Prostate gland (tissue), 2 donors: ENCODE data around the gene CNTNAP2. TPM values are rescaled to one million over a fixed set of nuclear protein-coding genes. Genes with fewer than 3 reads are reported as not detected.

Experiments
- DNase-seq: peaks from one replicate; pipeline ENCODE4 v3.0.0-alpha.2; 2019; ENCODE audit warnings: low spot score
- H3K27ac ChIP-seq, 2 donors: fragments of 200-600 bp; sonication (generic); 2 replicates each; pipeline ENCODE4 v1.5.1; 2017 to 2019
- H3K27me3 ChIP-seq: fragments of 200-600 bp; sonication (generic); replicated peaks from 2 replicates; pipeline ENCODE4 v1.5.1; 2019; ENCODE audit not compliant: insufficient read depth
- H3K36me3 ChIP-seq, 2 donors: fragments of 200-600 bp; sonication (generic); 1 replicate in 1 of 2; 2 replicates in 1 of 2; pipeline versions ENCODE4 v1.5.1 to v1.8.1; 2017 to 2019
- H3K4me1 ChIP-seq: fragments of 200-600 bp; sonication (generic); replicated peaks from 2 replicates; pipeline ENCODE4 v1.5.1; 2019
- H3K4me3 ChIP-seq, 2 donors: fragments of 200-600 bp; sonication (generic); 2 replicates each; pipeline ENCODE4 v1.5.1; 2017 to 2019
- H3K9me3 ChIP-seq: fragments of 200-600 bp; sonication (generic); 2 replicates; pipeline ENCODE4 v1.5.1; 2017
- CTCF ChIP-seq, 4 experiments: fragments of 200-600 bp in 2 of 4; fragments of 450-650 bp in 2 of 4; sonication (generic) in 2 of 4; IDR thresholded peaks; 1 replicate in 3 of 4; 2 replicates in 1 of 4; pipeline ENCODE4 v1.5.1; 2016 to 2019; ENCODE audit warnings: antibody characterized with exemption in 4 of 4, mild to moderate bottlenecking in 2 of 4, moderate library complexity in 2 of 4
- POLR2A ChIP-seq: fragments of 450-650 bp; IDR thresholded peaks from one replicate; pipeline ENCODE4 v1.6.1; 2016; ENCODE audit warnings: antibody characterized with exemption, mild to moderate bottlenecking
- POLR2AphosphoS5 ChIP-seq: sonication (generic); formaldehyde crosslinking; IDR thresholded peaks from one replicate; pipeline ENCODE4 v1.6.1; 2017; ENCODE audit warnings: antibody characterized with exemption
- WGBS: methylation state at CpG from one replicate; pipeline ENCODE4 v1.1.5; 2018; 5-methylcytosine and 5-hydroxymethylcytosine counted together
- intact Hi-C: fragments of 100-400 bp; cut with DNase I; formaldehyde crosslinking; loops from one replicate; pipeline ENCODE4 v1.14.2; 2022
- total RNA-seq, 2 donors: library from RNA; depleted of rRNA; stranded (reverse); fragments of >200 nt; gene quantifications; one replicate each; pipeline ENCODE4 v1.1.0, GENCODE V29; 2016

Gene CNTNAP2
- total RNA-seq, 2 donors from 2014 or later: 10.6 to 43.7 TPM

GRCh38 chr7:147465223-147465622 lies 1348.6 kb downstream of the CNTNAP2 start:
- Histone ChIP-seq H3K9me3 (no peaks in the 10 kb centered on the region), H3K4me1 (no peaks in the 10 kb centered on the region), H3K27ac (no peak overlapping the region), H3K4me3 (no peak overlapping the region), H3K36me3 (no peaks in the 10 kb centered on the region), H3K27me3 (no peaks in the 10 kb centered on the region)
- no peak for DNase-seq
- TF ChIP-seq POLR2A: no peak
- TF ChIP-seq CTCF (IDR thresholded peaks at IDR 0.05): no peak
- TF ChIP-seq POLR2AphosphoS5: no peak
- intact Hi-C loops: no loop called here
- WGBS: 99% methylated on average over 2 of the region's 2 CpGs

- Histone ChIP-seq H3K36me3 (no peaks in the 10 kb centered on the region), H3K9me3 (no peaks in the 10 kb centered on the region), H3K27ac (no peak overlapping the region), H3K4me1 (no peaks in the 10 kb centered on the region), H3K4me3 (no peak overlapping the region), H3K27me3 (no peaks in the 10 kb centered on the region)
- no peak for TF ChIP-seq POLR2AphosphoS5
- TF ChIP-seq POLR2A: no peak
- no peak for TF ChIP-seq CTCF (IDR thresholded peaks at IDR 0.05)
- intact Hi-C loops: no loop called here
- DNase-seq: no peak
These were observed 1356.0 kb downstream of the CNTNAP2 start for GRCh38 chr7:147472556-147472955.

GRCh38 chr7:147474862-147475261 lies 1358.3 kb downstream of the CNTNAP2 start:
- H3K4me3 ChIP-seq: no peak overlapping the region
- H3K36me3 ChIP-seq: no peaks in the 10 kb centered on the region
- H3K9me3 ChIP-seq: no peaks in the 10 kb centered on the region
- no peak for DNase-seq
- intact Hi-C loops: no loop called here
- H3K27me3 ChIP-seq: no peaks in the 10 kb centered on the region
- H3K4me1 ChIP-seq: no peaks in the 10 kb centered on the region
- WGBS: 10% methylated on average over 4 of the region's 4 CpGs
- TF ChIP-seq POLR2AphosphoS5 (no peak), POLR2A (no peak), CTCF (IDR thresholded peaks at IDR 0.05) (no peak)
- H3K27ac ChIP-seq: no peak overlapping the region

- Histone ChIP-seq H3K4me3 (no peak overlapping the region), H3K27me3 (no peaks in the 10 kb centered on the region), H3K4me1 (no peaks in the 10 kb centered on the region), H3K36me3 (no peaks in the 10 kb centered on the region), H3K27ac (no peak overlapping the region), H3K9me3 (no peaks in the 10 kb centered on the region)
- no peak for TF ChIP-seq POLR2A
- TF ChIP-seq POLR2AphosphoS5: no peak
- no peak for TF ChIP-seq CTCF (IDR thresholded peaks at IDR 0.05)
- 49% methylated on average over 3 of the region's 3 CpGs for WGBS
- DNase-seq: no peak
- intact Hi-C loops: no loop called here
These were observed 1360.9 kb downstream of the CNTNAP2 start for GRCh38 chr7:147477526-147477925.

GRCh38 chr7:147478796-147479195 lies 1362.2 kb downstream of the CNTNAP2 start:
- no peak overlapping the region for H3K27ac ChIP-seq
- TF ChIP-seq CTCF (IDR thresholded peaks at IDR 0.05) (no peak), POLR2A (no peak), POLR2AphosphoS5 (no peak)
- WGBS: 37% methylated on average over 3 of the region's 3 CpGs
- H3K36me3 ChIP-seq: no peaks in the 10 kb centered on the region
- DNase-seq: no peak
- no peak overlapping the region for H3K4me3 ChIP-seq
- intact Hi-C loops: no loop called here
- no peaks in the 10 kb centered on the region for H3K9me3 ChIP-seq
- no peaks in the 10 kb centered on the region for H3K27me3 ChIP-seq
- no peaks in the 10 kb centered on the region for H3K4me1 ChIP-seq
